Stimulated activated CD4-positive, alpha-beta T cell treated with anti-CD3 and anti-CD28 coated beads, Interleukin-4, amount 100 ng/mL, for 48 hours (primary cell): ENCODE measurements around the gene NDUFA8.

Source experiments
- DNase-seq, 2 donors: peaks; one replicate each; pipeline ENCODE4 v3.0.0-alpha.2; 2020; ENCODE audit warnings: low read depth in 2 of 2

NDUFA8 gene

DNA sequence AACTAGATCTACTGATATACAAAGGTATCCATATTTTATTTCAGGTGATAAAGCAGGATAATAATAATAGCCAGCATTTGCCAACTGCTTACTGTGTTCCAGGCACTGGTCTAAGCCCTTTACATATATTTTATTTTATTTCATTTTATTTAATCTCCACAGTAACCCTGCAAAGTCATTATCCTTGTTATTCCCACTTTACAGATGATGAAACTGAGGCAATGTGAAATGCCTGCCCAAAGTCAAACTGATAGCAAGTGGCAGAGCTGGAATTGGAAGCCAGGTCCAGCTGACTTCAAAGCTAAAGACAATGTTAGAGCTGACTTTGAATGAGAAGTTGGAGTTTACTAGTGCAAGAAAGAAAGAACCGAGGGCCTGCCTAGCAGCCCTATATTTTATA is 25.0 kb upstream of the NDUFA8 start:
- no peak for DNase-seq

DNA sequence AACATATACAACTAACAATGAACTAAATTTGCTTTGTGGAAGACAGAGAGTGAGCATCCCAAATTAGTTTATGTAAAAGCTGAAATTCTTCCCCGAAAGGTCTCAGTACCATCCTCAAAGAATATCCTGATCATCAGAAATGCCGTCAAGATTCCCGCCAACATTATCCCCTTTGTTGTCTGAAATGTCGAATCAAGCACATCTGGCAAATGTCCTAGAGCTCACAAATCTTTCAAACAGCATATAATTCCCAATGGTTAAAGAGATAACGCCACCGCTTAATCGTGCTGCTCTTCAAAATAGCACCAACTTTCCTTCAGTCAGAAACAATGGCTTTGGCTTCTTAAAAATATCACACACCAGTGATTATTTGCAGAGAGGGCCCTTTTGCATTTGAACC is 23.9 kb upstream of the NDUFA8 start:
- DNase-seq, result no peak

DNA sequence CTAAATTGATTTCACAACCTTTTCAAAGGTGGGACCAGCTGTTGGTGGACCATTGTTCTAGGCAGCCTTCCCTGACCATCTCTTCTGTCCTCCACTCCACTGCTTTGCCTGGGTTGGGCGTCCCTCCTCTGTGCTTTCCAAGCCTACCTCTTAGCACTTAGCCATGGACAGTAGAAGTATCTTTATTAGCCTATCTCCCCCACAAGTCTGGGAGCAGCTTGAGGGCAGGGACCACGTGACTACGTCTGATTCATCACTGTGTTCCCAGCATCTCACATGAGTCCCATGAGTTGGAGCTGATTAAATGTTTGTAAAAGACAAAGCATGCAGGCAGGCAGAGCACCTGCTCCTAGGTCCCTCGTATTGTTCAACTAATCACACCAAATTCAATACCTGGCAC is 21.1 kb upstream of the NDUFA8 start:
- DNase-seq, result no peak

DNA sequence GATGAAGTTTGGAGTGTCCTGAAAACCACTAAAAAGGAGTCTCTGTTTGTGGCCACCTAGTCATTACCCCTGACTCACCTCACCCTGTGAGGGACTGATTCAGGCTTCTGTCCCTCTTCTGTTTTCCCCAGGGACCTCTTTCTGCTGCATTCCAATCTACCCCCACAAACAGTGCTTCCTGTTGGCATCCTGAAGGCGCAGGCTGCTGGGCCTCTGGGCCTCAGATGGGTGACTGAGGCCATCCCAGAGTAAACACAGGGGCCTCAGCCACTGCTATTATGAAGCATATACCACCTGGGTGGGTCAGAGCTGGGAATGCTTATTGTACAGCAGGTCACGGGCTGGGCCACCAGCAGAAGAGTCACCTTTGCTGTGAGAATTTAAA is 20.1 kb upstream of the NDUFA8 start:
- DNase-seq, result no peak

DNA sequence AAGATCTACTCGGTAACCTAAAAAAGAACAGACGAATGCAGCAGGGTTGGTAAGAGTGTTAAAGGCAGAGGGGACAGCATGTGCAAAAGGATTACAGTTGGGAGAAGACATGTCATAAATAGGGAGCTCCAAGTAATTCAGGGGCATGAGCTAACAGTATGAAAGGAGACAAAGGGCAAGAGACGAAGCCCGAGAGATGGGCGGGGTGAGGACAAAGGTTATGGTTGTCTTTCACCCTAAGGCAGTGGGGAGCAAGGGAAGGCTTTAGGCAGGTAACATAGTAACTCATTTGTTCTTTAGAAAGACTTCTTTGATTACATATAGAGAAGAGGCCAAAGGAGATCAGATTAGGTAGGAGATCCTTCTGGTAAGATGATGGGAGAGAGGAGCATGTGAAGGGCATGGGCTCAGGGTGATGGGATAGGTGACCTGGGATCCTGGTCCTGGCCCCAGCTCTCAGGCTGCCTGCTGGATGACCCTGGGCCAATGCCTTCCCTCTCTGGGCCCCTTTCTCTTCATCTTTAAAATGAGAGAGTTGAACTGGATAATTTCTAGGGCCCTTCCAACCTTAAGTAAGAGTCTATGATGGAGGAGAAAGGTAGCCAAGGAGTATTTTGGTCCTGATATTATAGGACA is 19.6 kb upstream of the NDUFA8 start:
- DNase-seq, result no peak

DNA sequence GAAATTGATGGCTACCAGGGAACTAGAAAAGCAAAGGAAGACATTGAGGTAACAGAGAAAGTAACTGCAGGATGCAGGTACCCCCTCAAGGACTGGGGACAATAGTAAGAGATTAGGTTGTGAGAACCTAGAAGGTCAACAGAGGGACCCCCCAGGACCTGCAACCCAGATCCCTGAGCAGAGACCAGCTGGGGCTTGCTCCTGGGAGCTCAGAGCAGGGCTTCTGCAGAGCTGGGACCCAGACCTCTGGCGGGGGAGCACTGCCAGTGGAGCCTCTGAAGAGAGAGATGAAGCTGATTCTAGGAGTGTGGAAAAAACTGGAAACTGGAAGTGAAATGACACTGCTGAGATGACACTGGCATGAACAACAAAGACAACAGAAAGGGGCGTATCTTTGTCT is 17.3 kb upstream of the NDUFA8 start:
- no peak for DNase-seq

DNA sequence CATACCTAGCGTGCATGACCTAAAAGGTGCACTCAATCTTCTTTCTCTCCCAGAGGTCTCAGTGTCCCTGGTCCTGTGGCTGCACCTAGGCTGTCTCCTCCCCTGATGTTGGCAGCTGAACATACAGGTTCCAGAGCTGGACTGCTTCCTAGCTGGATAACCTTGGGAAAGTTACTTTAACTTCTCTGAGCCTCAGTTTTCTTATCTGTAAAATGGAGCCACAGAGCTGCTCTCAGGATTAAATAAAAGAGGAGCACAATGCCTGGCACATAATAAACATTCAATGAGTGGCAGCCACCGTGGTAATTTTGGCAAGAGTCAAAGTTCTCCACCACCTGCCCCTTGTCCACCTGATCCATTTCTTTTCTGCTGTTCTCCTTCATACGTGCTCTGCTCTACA is 14.1 kb upstream of the NDUFA8 start:
- DNase-seq, result no peak

DNA sequence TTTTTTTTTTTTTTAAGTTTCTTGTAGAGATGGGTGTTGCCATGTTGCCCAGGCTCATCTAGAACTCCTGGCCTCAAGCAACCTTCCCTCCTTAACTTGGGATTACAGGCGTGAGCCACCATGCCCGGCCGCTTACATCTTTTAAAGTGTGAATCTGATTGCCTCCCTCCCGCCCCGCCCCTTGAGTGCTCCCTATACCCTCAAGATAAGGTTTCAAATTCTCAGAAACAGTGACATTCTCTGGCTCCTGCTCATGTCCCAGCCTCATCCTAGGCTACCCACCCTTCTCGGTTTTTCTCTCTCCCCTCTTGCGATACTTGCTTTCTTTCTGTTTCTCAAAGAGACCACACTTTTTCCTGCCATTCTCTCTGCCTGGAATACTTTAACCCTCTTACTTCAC is 12.6 kb upstream of the NDUFA8 start:
- no peak for DNase-seq

DNA sequence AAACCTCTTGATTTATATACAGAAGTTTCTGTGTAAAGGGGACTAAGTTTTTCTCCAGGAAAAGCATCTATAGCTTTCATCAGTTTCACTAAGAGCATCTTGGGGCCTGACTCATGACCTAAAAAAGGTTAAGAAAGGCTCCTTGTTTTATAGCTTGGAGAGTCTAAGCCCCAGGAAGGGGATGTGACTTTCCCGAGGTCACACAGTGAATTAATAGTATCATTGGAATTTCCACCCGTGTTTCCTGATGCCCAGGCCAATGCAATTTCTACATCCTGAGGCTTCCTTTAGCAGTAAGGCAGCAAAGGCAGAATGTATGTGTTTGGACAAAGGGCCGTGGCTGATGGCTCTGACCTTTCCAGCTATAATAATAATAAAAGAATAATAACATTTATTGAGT is 8.8 kb upstream of the NDUFA8 start:
- no peak for DNase-seq

DNA sequence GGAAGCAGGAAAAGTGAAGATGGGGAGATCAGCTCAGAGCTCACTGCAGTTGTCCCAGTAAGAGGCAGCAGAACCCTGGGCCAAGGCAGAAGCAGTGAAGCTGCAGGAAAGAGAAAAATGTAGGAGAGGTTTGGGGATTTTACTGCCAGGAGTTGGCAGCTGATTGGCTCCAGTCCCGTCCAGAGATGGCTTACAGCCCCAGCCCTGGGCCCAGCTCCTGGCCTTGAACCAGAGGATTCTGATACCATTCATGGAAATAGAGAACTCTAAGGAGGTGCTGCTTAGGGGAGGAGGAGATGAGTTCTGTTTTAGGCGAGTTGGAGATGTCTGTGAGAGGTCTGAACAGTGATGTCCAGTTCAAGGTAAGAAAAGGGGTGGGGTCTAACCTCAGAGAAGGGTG is 4.7 kb upstream of the NDUFA8 start:
- DNase-seq, result no peak

DNA sequence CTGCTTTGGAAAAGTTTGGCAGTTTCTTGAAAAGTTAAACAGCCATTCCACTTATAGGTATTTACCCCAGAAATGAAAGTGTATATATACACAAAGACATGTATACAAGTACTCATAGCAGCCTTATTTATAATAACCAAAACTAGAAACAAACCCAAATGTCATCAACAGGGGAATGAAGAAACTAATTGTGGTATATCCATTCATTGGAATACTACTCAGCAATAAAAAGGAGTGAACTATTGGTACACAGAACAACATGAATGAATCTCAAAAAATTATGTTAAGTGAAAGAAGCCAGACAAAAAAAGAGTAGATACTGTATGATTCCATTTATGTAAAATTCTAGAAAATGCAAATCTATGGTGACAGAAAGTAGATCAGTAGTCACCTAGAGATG is 2.8 kb upstream of the NDUFA8 start:
- no peak for DNase-seq

DNA sequence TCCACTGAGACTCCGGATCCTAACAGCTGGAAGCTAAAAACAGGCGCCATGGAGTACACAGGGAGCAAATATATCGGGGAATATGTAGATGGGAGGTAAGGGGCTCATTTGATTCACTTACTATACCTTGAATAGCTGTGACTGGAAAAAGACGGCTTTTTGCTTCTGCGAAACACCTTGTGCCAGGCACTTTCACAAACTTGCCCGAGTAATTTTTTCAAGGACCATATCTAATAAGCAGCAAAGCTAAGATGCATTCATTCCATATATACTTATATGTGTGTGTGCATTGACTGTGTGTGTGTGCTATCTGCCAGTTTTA is 307 bp upstream of the NDUFA8 start:
- no peak for DNase-seq

DNA sequence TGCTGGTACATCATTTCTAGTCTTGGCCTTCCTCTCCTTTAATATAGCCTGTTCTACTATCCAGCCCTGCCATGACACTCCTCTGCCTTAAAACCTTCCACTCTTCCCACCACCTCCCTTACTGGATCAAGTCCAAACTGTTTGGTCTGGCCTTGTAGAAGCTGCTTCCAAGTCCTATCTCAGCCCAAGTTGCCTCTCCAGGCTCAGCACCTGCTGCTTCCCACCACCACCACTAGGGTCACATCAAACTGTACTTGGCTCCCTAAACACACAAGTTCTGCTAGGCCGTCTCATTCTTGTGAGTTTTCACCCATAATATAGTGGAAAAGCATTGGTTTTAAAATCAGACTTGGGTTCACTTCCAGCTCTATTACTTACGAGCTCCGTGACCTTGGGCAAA is 1.4 kb downstream of the NDUFA8 start:
- peak; percentile 9 to 19 for DNase-seq

DNA sequence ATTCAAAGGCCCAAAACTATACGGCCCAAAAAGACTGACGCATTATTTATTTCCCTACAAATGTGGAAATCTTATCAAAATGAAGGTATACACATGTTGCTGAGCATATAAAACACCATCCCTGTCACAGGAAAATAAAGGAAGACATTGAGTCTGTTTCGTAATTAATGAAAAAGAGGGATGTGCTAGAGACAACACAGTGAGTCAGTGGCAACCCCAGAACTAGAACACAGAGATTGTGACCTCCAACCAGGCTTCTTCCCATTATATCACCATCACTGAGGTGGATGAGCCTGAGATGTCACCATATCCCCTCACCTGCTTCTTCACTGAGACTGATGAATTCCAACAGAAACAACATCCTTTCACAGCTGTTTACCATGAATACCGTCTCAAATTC is 3.8 kb downstream of the NDUFA8 start:
- DNase-seq, result no peak

DNA sequence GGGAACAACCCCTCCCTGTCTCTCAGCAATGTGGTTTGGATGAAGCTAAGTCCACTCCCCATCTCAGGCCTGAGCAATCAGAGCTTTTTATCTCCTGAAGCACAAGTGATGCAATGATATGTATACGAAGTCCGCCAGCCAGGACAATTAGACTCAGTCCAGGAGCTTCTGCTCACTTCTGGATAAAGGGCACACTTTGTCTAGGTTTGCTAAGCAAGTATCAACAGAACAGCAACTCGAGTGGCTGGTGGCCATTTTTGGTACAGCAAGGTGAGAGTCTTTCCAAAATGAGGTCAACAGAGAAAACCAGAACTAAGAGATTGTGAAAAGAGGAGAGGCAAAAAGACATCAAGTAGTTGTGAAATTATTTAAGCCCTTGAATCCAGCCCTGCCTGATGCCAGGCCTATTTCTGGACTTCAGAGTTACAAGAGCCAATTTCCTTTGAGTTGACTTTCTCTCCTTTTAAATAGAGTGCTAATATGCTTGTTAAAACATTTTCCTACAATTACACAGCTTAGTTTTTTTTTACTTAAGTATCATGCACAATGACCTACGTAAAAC is 8.2 kb downstream of the NDUFA8 start:
- DNase-seq, result no peak

DNA sequence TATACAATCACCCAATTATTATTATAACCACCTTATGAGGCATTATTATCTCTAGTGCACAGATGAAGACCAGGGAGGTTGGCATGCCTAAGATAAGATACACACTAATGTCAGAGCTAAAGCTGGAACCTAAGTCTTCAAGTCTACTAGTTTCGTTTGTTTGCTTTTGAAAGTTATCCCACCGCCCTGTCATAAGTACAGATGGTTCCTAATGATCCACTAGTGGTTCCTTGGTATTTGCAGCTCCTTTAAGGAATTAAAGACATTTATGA is 14.1 kb downstream of the NDUFA8 start:
- no peak for DNase-seq

DNA sequence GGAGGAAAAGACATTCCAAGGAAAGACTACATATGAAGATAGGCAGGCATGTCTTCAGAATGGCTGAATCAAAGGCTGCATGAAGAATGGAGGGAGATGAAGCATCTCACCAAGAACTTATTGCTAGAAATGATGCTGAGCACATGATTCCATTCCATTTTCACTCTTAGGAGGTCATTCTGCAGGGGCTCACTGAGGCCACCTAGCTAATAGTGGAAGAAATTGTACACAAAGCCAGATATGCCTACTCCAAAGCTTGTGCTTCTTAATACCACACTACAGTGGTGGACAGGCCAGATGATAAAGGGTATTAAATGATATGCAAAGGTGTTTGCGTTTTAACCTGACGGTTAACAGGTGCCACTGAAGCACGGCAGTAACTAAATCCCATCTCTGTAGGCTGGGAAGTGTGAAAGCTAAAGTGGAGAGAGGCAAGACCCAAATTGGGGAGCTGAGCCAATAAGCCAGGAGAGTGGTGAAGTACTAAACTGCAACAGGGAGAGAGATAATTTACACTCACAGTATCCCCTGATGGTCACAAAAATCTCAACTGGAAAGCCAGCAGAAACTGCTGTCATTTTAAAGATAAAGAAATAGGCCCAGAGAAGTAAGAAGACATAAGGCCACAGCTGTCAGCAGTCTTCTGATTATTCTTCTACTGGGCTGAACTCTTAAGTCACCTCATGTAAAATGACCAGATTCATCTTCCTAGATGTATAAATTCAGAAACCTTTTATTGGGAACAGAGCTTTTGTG is 14.6 kb downstream of the NDUFA8 start:
- no peak for DNase-seq

DNA sequence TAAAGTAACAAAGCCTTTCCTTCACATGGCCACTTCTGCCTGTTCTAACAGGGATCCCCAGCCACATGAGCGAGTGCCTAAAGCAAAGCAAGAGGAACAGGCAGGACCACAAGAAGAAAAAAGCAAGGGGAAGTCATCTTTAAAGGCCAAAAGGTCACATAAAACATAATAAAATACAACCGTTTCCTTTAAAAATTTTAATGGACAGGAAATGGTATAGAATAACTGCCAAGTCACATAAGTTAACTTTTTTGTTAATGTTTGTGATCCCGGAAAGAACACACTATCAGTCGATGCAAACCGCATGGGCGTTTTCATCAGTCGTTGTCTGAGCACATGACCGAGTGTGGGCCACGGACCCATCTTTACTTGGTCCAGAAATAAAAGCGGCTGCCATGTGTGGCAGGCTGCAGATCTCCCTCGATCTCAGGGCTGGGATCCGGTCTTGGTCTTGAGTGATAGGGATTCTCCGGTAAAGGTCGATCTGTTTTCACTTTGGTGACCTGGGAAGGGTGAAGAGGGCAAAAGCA is 15.6 kb downstream of the NDUFA8 start:
- DNase-seq, result no peak

DNA sequence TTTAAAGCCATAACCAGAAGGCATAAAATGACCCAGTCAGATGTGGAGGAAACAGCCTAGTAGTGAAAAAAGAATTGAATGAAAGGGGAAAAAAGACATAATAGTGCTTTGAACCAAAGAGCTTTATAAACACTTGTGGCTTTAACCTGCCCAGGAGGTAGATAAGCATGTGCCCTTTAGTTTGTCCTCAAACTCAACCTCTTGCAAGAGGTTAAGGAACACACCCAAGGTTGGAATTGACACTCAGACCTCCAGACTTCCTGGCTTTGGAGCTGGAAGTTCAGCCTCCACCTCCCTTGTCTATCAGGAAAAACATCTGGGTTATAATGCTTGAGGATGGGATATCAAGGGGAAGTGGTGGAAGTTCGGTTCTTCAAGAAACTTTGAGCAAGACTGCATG is 16.3 kb downstream of the NDUFA8 start:
- no peak for DNase-seq

DNA sequence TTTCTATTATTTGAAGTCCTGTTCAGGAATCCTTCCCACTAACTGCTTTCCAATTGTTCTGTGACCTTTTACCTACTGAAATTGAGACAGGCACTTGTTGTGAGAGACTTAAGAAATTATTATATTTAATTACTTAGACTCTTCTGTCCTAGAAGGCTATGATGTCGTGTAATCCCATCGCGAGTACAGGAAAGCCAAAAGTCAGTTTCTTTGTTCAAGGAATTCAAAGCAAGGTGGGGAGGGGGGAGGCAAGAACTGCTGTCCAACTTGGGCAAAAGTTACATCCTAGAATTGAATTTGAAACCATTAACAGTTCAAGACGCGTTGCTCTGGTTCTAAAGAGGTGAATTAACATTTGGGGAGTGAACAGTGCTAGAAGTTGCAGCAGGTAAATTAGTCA is 17.9 kb downstream of the NDUFA8 start:
- DNase-seq, result no peak

DNA sequence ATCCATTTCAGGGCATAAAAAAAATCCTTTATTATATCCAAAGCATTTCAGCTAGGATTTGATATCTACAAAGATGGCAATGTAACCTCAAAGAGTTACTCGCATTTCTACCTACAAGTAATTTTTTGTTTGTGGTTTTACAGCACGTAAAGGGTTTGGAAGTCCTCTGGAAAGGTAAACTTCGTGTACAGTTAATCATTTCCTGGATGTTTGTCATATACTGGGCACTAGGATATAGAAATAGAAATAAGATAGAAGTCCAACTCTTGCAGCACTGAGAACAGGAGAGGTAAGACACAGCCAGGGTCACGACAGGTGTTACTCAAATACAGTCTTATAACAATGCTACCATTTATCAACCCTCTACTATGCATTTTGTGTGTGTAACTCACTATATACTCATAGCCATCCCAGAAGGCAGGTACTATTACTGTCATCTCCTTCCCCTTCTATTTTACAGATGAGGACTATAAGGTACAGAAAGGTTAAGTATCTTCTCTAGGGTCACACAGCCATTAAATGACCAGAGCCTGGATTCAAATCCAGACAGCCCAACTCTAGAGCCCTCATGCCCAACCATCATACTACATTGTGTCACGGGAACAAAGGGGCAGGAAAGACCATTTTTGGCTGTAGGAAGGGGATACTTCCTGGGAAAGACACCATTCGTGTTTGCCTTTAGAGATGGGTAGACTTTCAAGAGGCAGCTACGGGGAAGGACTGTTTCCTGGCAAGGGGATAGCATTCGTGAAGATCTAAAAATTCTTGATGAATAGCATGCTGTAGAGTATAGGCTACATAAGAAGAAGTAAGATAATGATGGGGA is 19.0 kb downstream of the NDUFA8 start:
- DNase-seq, result no peak

DNA sequence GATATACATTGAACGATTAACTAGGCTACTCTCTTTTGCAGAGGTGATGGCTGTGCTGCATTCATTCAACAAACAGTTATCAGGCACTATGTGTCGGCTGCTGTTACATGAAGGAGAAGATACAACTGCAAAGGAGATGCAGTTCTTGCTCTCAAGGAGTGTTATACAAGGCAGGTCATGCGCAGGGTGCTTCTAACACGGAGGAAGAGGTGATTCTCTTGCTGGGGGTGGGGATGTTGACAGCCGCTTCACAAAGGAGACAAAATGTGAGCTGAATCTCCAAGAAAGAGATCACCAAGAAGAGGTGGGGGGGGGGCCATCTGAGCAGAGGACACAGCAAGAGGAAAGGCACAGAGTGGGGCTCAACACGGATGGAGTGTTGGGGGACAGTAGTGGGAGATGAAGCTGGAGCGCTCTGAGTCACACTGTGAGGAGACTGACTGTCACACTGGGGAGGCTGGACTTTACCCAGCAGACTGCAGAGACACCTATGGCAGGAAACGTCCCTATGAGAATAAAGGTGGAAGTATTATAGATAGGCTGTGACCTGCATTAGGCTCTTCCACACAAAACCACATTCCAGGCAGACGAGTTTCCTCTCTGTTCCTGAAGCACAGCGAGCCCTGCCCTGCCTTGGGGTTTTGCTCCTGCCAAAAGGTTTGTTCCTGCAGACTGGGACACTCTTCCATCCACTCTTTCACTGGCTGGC is 20.9 kb downstream of the NDUFA8 start:
- no peak for DNase-seq
